Muscle layer of duodenum (tissue), 2 donors: ENCODE data around the gene DDX51.

Experiments
- H3K27ac ChIP-seq: one replicate; pipeline ENCODE4 v1.7.0; 2013; ENCODE audit warnings: mild to moderate bottlenecking, low read length
- H3K27me3 ChIP-seq: one replicate; pipeline ENCODE4 v1.7.0; 2013; ENCODE audit warnings: low read depth, mild to moderate bottlenecking, control low read depth, low read length
- H3K36me3 ChIP-seq, 2 donors: one replicate each; pipeline ENCODE4 v1.7.0; 2013; ENCODE audit warnings: low read length in 2 of 2, control low read depth in 1 of 2, mild to moderate bottlenecking in 1 of 2; ENCODE audit not compliant: insufficient read depth in 2 of 2, control insufficient read depth in 1 of 2
- H3K4me1 ChIP-seq, 2 donors: one replicate each; pipeline ENCODE4 v1.7.0; 2013; ENCODE audit warnings: low read length in 2 of 2, mild to moderate bottlenecking in 2 of 2, control low read depth in 1 of 2, moderate library complexity in 1 of 2; ENCODE audit not compliant: insufficient read depth in 2 of 2, control insufficient read depth in 1 of 2
- H3K4me3 ChIP-seq, 2 donors: one replicate each; pipeline ENCODE4 v1.7.0; 2013; ENCODE audit warnings: low read length in 2 of 2, low read depth in 1 of 2, mild to moderate bottlenecking in 1 of 2
- H3K9me3 ChIP-seq, 2 donors: one replicate each; pipeline ENCODE4 v1.7.0; 2013; ENCODE audit warnings: low read length in 2 of 2, control low read depth in 1 of 2, mild to moderate bottlenecking in 1 of 2; ENCODE audit not compliant: control insufficient read depth in 1 of 2
- donor health status: healthy.

The DDX51 gene

DNA sequence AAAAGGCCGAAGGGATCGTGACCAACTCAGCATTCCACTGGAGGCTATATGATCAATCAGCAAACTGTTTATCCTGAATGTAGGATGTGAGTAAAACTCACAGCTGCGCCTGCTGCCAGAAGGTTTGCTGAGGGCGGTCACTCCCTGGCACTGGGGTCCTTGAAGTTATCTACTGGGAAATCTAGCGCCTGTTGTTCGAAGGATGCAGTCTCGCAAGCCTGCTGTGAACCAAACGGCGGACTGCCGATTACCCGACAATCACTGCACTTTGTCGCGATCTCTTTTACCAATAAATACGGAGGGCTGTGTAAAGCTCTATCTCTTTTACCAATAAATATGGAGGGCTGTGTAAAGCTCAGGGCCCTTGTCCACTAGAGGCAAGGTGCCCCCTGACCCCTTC is 12.9 kb downstream of the DDX51 start:
- H3K36me3 ChIP-seq = peaks cover 10 to 28% of the 10 kb centered on the region in 2 donors
- no peaks in the 10 kb centered on the region for H3K4me1 ChIP-seq
- H3K9me3 ChIP-seq = peaks cover 0 to 5% of the 10 kb centered on the region in 2 donors
- H3K27me3 ChIP-seq = no peaks in the 10 kb centered on the region
- no peak overlapping the region for H3K4me3 ChIP-seq
- no peak overlapping the region for H3K27ac ChIP-seq

GRCh38 chr12:132130690-132131089 is 13.4 kb downstream of the DDX51 start:
- Histone ChIP-seq H3K27ac (no peak overlapping the region), H3K9me3 (peaks cover 0 to 5% of the 10 kb centered on the region in 2 donors), H3K4me1 (no peaks in the 10 kb centered on the region), H3K4me3 (no peak overlapping the region), H3K36me3 (peaks cover 10 to 34% of the 10 kb centered on the region in 2 donors), H3K27me3 (no peaks in the 10 kb centered on the region)

DNA sequence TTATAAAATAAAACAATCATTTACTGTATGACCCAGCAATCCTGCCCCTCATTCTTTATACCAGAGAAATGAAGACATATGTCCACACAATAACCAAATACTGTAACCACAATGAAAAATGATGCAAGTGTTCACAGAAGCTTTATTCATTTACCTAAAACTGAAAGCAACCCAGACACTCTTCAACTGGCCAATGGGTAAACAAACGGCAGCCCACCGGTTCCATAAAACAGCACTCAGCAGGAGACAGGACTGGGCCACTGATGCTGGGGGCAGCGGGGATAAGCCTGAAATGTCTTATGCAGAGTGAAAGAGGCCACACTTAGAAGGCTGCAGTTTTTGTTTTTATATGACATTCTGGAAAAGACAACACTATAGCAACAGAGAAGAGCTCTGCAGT is 15.1 kb downstream of the DDX51 start:
- Histone ChIP-seq H3K4me1 (no peaks in the 10 kb centered on the region), H3K27ac (no peak overlapping the region), H3K4me3 (no peak overlapping the region), H3K27me3 (no peaks in the 10 kb centered on the region), H3K9me3 (peaks cover 0 to 5% of the 10 kb centered on the region in 2 donors), H3K36me3 (peaks cover 10 to 48% of the 10 kb centered on the region in 2 donors)

GRCh38 chr12:132127041-132127440 is 17.1 kb downstream of the DDX51 start:
- Histone ChIP-seq H3K27me3 (no peaks in the 10 kb centered on the region), H3K9me3 (peaks cover 0 to 5% of the 10 kb centered on the region in 2 donors), H3K27ac (no peak overlapping the region), H3K4me3 (no peak overlapping the region), H3K4me1 (no peaks in the 10 kb centered on the region), H3K36me3 (peaks cover 13 to 61% of the 10 kb centered on the region in 2 donors)

DNA sequence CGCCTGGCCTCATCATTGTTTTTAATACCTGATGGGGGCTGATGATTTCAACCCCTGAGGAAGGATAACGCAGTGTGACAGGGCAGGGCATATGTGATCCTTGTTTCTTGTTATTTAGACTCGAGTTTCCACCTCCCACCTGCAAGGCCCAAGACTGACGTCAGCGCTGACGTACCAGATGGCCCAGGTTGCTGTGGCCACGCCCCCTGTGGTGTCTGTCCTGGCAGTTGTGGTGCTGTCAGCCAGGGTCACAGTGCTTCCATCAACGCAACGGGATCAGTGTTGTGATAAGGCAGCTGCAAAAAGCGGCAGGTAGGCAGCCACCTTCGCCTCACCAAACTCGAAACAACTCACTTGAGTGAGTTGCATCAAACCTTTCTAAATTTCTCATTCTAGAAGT is 18.4 kb downstream of the DDX51 start:
- peaks cover 0 to 5% of the 10 kb centered on the region in 2 donors for H3K9me3 ChIP-seq
- H3K36me3 ChIP-seq = peaks cover 18 to 73% of the 10 kb centered on the region in 2 donors
- H3K4me3 ChIP-seq = no peak overlapping the region
- H3K27ac ChIP-seq = no peak overlapping the region
- H3K4me1 ChIP-seq = no peaks in the 10 kb centered on the region
- H3K27me3 ChIP-seq = no peaks in the 10 kb centered on the region

DNA sequence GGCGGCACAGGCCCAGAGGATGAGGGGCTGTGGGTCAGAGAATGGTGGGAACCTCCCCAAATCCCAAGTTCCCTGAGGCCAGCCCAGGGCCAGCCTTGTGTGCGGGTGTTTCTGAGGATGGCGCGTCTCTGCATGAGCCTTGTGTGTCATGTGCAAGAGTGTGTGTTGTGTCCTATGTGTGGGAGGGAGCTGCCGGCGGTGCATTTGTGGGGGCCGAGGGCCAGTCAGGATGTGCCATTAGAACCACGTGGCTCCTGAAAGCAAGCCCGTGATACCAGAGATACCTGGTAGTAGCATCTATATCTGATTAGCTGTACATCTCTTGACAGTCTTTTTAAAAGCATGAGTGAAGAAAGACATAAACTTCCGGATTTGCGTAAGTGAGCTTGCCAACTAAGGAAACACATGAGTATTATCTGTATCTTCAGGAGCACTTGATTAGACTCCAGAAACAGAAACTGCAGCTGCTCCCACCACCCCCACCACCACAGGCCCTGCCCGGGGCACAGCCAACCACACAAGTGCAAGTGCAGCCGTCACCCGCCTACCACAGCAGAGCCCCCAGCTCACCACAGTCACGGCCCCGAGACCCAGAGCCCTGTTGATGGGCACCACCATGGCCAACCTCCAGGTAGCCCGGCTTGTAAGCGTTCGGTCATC is 19.2 kb downstream of the DDX51 start:
- H3K27ac ChIP-seq = no peak overlapping the region
- no peak overlapping the region for H3K4me3 ChIP-seq
- no peaks in the 10 kb centered on the region for H3K4me1 ChIP-seq
- peaks cover 0 to 5% of the 10 kb centered on the region in 2 donors for H3K9me3 ChIP-seq
- no peaks in the 10 kb centered on the region for H3K27me3 ChIP-seq
- peaks cover 18 to 80% of the 10 kb centered on the region in 2 donors for H3K36me3 ChIP-seq

DNA sequence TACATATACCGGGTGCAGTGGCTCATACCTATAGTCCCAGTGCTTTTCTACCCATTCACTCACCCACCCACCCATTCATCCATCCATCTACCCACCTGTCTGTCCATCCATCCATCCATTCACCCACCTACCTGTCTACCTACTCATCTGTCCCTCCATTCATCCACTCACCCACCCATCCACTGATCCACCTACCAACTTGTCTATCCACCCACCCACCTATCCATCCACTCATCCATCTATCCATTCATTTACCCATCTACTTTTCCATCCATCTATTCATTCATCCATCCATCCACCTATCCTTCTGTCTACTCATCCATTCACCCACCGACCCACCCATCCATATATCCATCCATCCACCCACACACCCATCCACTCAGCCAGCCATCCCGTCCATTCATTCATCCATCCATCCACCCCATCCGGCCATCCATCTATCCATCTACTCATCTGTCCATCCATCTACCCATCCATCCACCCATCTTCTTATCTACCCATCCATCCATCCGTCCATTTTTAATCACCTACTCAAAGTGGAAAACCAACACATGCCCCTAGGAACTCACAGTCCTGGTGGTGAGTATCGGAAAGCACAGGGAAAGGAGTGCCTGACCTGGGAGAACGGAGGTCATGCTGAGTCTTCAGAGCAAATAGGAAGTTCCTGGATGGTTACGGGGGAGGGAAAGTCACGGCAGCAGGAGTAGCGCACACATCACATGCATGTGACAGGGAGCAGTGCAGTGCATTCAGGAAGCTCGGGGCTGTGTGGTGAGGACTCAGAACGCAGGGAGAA is 20.0 kb downstream of the DDX51 start:
- peaks cover 0 to 5% of the 10 kb centered on the region in 2 donors for H3K9me3 ChIP-seq
- no peaks in the 10 kb centered on the region for H3K27me3 ChIP-seq
- H3K4me3 ChIP-seq = no peak overlapping the region
- no peaks in the 10 kb centered on the region for H3K4me1 ChIP-seq
- H3K27ac ChIP-seq = no peak overlapping the region
- H3K36me3 ChIP-seq = peaks cover 18 to 83% of the 10 kb centered on the region in 2 donors

DNA sequence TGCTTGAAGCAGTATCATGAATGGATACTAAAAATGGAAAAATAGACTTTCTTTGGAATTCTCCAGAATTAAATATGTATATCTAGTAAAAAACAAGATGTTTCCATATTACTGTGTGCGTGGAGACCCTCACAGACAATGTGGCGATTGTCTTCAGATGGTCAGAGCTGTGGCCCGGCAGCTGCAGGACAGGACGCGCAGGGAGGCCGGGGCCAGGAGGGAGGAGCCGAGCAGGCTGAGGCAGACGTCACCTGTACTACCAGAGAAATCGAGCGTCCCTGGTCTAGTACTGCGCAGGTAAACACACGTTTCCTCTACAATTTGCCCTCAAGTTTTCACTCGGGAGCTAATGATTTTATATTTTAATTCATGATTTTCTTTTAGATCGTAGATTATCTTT is 22.8 kb downstream of the DDX51 start:
- H3K4me3 ChIP-seq = no peak overlapping the region
- H3K9me3 ChIP-seq = no peaks in the 10 kb centered on the region
- no peaks in the 10 kb centered on the region for H3K27me3 ChIP-seq
- H3K36me3 ChIP-seq = peaks cover 8 to 82% of the 10 kb centered on the region in 2 donors
- no peaks in the 10 kb centered on the region for H3K4me1 ChIP-seq
- H3K27ac ChIP-seq = no peak overlapping the region

DNA sequence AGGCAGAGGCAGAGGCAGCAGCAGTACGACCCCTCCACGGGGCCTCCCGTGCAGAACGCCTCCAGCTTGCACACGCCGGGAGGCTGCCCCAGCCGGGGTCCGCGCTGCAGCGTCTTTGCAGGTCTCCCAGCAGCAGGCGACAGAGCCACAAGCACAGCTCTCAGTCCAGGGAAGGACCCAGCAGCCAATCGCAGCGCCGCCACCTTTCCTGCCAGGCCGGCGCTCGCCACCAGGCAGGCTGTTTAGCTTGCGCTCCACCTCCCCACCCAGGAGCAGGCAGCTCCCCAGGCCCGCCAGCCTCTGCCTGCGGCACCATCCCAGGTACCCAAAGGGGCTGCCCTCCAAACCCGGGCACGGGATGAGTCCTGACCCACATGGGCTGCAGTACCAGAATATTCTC is 25.2 kb downstream of the DDX51 start:
- Histone ChIP-seq H3K27ac (no peak overlapping the region), H3K9me3 (no peaks in the 10 kb centered on the region), H3K36me3 (peaks cover 28 to 78% of the 10 kb centered on the region in 2 donors), H3K27me3 (no peaks in the 10 kb centered on the region), H3K4me1 (no peaks in the 10 kb centered on the region), H3K4me3 (no peak overlapping the region)

- Histone ChIP-seq H3K9me3 (no peaks in the 10 kb centered on the region), H3K27ac (no peak overlapping the region), H3K36me3 (peaks cover 28 to 78% of the 10 kb centered on the region in 2 donors), H3K4me1 (no peaks in the 10 kb centered on the region), H3K4me3 (no peak overlapping the region), H3K27me3 (no peaks in the 10 kb centered on the region)
Observed at GRCh38 chr12:132117558-132117875, 26.6 kb downstream of the DDX51 start.

GRCh38 chr12:132116709-132117557 is 27.2 kb downstream of the DDX51 start:
- Histone ChIP-seq H3K27ac (no peak overlapping the region), H3K4me1 (no peaks in the 10 kb centered on the region), H3K27me3 (no peaks in the 10 kb centered on the region), H3K4me3 (no peak overlapping the region), H3K9me3 (no peaks in the 10 kb centered on the region), H3K36me3 (peaks cover 24 to 74% of the 10 kb centered on the region in 2 donors)
